NCI-H774 (cell line): ENCODE data around the gene SERPINB6.
"Not testable (repeated sequence)": the region's sequence is repeated elsewhere in the genome, so short reads cannot be mapped to it uniquely, and the experiment has no call there.

Experiments
- DNase-seq: peaks from one replicate; lab custom pipeline; 2025; lab: John Stamatoyannopoulos, UW

SERPINB6 gene

GRCh38 chr6:2911171-2911570 lies 60.2 kb downstream of the SERPINB6 start:
- DNase-seq: no peak

GRCh38 chr6:2909718-2910117 lies 61.6 kb downstream of the SERPINB6 start:
- DNase-seq: no peak

- DNase-seq: not testable (repeated sequence)
Measured at GRCh38 chr6:2909051-2909606, 62.2 kb downstream of the SERPINB6 start.

- DNase-seq: not testable (repeated sequence)
Measured at GRCh38 chr6:2908516-2908915, 62.9 kb downstream of the SERPINB6 start.

- not testable (repeated sequence) for DNase-seq
Measured at GRCh38 chr6:2903411-2904185, 67.8 kb downstream of the SERPINB6 start.

GRCh38 chr6:2901645-2902502 lies 69.5 kb downstream of the SERPINB6 start:
- DNase-seq: not testable (repeated sequence)

GRCh38 chr6:2900821-2901644 lies 70.3 kb downstream of the SERPINB6 start:
- DNase-seq: no peak

- no peak for DNase-seq
Measured at GRCh38 chr6:2900221-2900807, 71.1 kb downstream of the SERPINB6 start.

- no peak for DNase-seq
Measured at GRCh38 chr6:2899596-2899995, 71.8 kb downstream of the SERPINB6 start.
